ENCODE data around the gene NFKBIZ.
A peak's percentile ranks its signal among the peaks of the same experiment; 100 is the strongest.

The NFKBIZ gene

GRCh38 chr3:101848754-101849713 lies at the start of gene NFKBIZ:
NFKBIZ (plus strand) TSS chr3:101849514; CDS start chr3:101849629, 115 bp downstream.
- H3K27ac ChIP-seq (ENCODE audit: low read depth, low read length) = peak within 1 kb of the TSS; percentile 98
- H3K9ac ChIP-seq (ENCODE audit: low read length) = peak within 1 kb of the TSS; percentile 91
- H3K36me3 ChIP-seq (ENCODE audit: control insufficient read depth, insufficient read depth, low read length) = peaks cover 14% of the 10 kb centered on the region
- peaks cover 17% of the 10 kb centered on the region for H3K4me1 ChIP-seq (ENCODE audit: control insufficient read depth, insufficient read depth, low read length)
- peak within 1 kb of the TSS; percentile 77 for H3K4me3 ChIP-seq (ENCODE audit: low read length)
- no peaks in the 10 kb centered on the region for H3K27me3 ChIP-seq (ENCODE audit: control insufficient read depth, insufficient read depth, low read length)

GRCh38 chr3:101801174-101801573 lies 48.1 kb upstream of the NFKBIZ start:
- no peak overlapping the region for H3K27ac ChIP-seq (ENCODE audit: low read depth, low read length)
- H3K36me3 ChIP-seq (ENCODE audit: control insufficient read depth, insufficient read depth, low read length) = peaks cover 7% of the 10 kb centered on the region

GRCh38 chr3:101802179-101802578 lies 47.1 kb upstream of the NFKBIZ start:
- Histone ChIP-seq H3K4me1 (ENCODE audit: control insufficient read depth, insufficient read depth, low read length) (no peaks in the 10 kb centered on the region), H3K27ac (ENCODE audit: low read depth, low read length) (no peak overlapping the region), H3K36me3 (ENCODE audit: control insufficient read depth, insufficient read depth, low read length) (peaks cover 7% of the 10 kb centered on the region), H3K27me3 (ENCODE audit: control insufficient read depth, insufficient read depth, low read length) (no peaks in the 10 kb centered on the region), H3K4me3 (ENCODE audit: low read length) (no peak overlapping the region), H3K9ac (ENCODE audit: low read length) (no peak overlapping the region)

More at GRCh38 chr3:101801174-101801573, 48.1 kb upstream of the NFKBIZ start:
- Histone ChIP-seq H3K27me3 (ENCODE audit: control insufficient read depth, insufficient read depth, low read length) (no peaks in the 10 kb centered on the region), H3K9ac (ENCODE audit: low read length) (no peak overlapping the region), H3K4me3 (ENCODE audit: low read length) (no peak overlapping the region), H3K4me1 (ENCODE audit: control insufficient read depth, insufficient read depth, low read length) (no peaks in the 10 kb centered on the region)

- no peaks in the 10 kb centered on the region for H3K27me3 ChIP-seq (ENCODE audit: control insufficient read depth, insufficient read depth, low read length)
- H3K36me3 ChIP-seq (ENCODE audit: control insufficient read depth, insufficient read depth, low read length) = peaks cover 7% of the 10 kb centered on the region
- no peaks in the 10 kb centered on the region for H3K4me1 ChIP-seq (ENCODE audit: control insufficient read depth, insufficient read depth, low read length)
- no peak overlapping the region for H3K27ac ChIP-seq (ENCODE audit: low read depth, low read length)
- H3K4me3 ChIP-seq (ENCODE audit: low read length) = no peak overlapping the region
- no peak overlapping the region for H3K9ac ChIP-seq (ENCODE audit: low read length)
These were observed 46.0 kb upstream of the NFKBIZ start for GRCh38 chr3:101803173-101803782.

GRCh38 chr3:101803939-101804338 lies 45.4 kb upstream of the NFKBIZ start:
- Histone ChIP-seq H3K4me1 (ENCODE audit: control insufficient read depth, insufficient read depth, low read length) (no peaks in the 10 kb centered on the region), H3K4me3 (ENCODE audit: low read length) (no peak overlapping the region), H3K36me3 (ENCODE audit: control insufficient read depth, insufficient read depth, low read length) (peaks cover 7% of the 10 kb centered on the region), H3K9ac (ENCODE audit: low read length) (no peak overlapping the region), H3K27me3 (ENCODE audit: control insufficient read depth, insufficient read depth, low read length) (no peaks in the 10 kb centered on the region), H3K27ac (ENCODE audit: low read depth, low read length) (no peak overlapping the region)

GRCh38 chr3:101806491-101806890 lies 42.8 kb upstream of the NFKBIZ start:
- H3K9ac ChIP-seq (ENCODE audit: low read length) = no peak overlapping the region
- H3K4me1 ChIP-seq (ENCODE audit: control insufficient read depth, insufficient read depth, low read length) = peaks cover 9% of the 10 kb centered on the region
- peaks cover 2% of the 10 kb centered on the region for H3K36me3 ChIP-seq (ENCODE audit: control insufficient read depth, insufficient read depth, low read length)
- no peak overlapping the region for H3K4me3 ChIP-seq (ENCODE audit: low read length)
- H3K27ac ChIP-seq (ENCODE audit: low read depth, low read length) = no peak overlapping the region
- H3K27me3 ChIP-seq (ENCODE audit: control insufficient read depth, insufficient read depth, low read length) = no peaks in the 10 kb centered on the region

- H3K4me1 ChIP-seq (ENCODE audit: control insufficient read depth, insufficient read depth, low read length) = peaks cover 9% of the 10 kb centered on the region
These were observed 41.4 kb upstream of the NFKBIZ start for GRCh38 chr3:101807888-101808287.

GRCh38 chr3:101809178-101810021 lies 39.9 kb upstream of the NFKBIZ start:
- no peaks in the 10 kb centered on the region for H3K36me3 ChIP-seq (ENCODE audit: control insufficient read depth, insufficient read depth, low read length)
- no peaks in the 10 kb centered on the region for H3K27me3 ChIP-seq (ENCODE audit: control insufficient read depth, insufficient read depth, low read length)
- peaks cover 9% of the 10 kb centered on the region for H3K4me1 ChIP-seq (ENCODE audit: control insufficient read depth, insufficient read depth, low read length)
- no peak overlapping the region for H3K9ac ChIP-seq (ENCODE audit: low read length)
- H3K4me3 ChIP-seq (ENCODE audit: low read length) = no peak overlapping the region
- H3K27ac ChIP-seq (ENCODE audit: low read depth, low read length) = peak overlapping the region; percentile 23

More at GRCh38 chr3:101807888-101808287, 41.4 kb upstream of the NFKBIZ start:
- Histone ChIP-seq H3K27ac (ENCODE audit: low read depth, low read length) (no peak overlapping the region), H3K4me3 (ENCODE audit: low read length) (no peak overlapping the region), H3K27me3 (ENCODE audit: control insufficient read depth, insufficient read depth, low read length) (no peaks in the 10 kb centered on the region), H3K36me3 (ENCODE audit: control insufficient read depth, insufficient read depth, low read length) (no peaks in the 10 kb centered on the region), H3K9ac (ENCODE audit: low read length) (no peak overlapping the region)

- no peaks in the 10 kb centered on the region for H3K27me3 ChIP-seq (ENCODE audit: control insufficient read depth, insufficient read depth, low read length)
- no peak overlapping the region for H3K9ac ChIP-seq (ENCODE audit: low read length)
- no peaks in the 10 kb centered on the region for H3K36me3 ChIP-seq (ENCODE audit: control insufficient read depth, insufficient read depth, low read length)
- H3K4me1 ChIP-seq (ENCODE audit: control insufficient read depth, insufficient read depth, low read length) = peaks cover 9% of the 10 kb centered on the region
- peak overlapping the region; percentile 46 for H3K27ac ChIP-seq (ENCODE audit: low read depth, low read length)
- H3K4me3 ChIP-seq (ENCODE audit: low read length) = no peak overlapping the region
These were observed 39.3 kb upstream of the NFKBIZ start for GRCh38 chr3:101810022-101810418.

- no peaks in the 10 kb centered on the region for H3K36me3 ChIP-seq (ENCODE audit: control insufficient read depth, insufficient read depth, low read length)
- no peak overlapping the region for H3K27ac ChIP-seq (ENCODE audit: low read depth, low read length)
- peaks cover 9% of the 10 kb centered on the region for H3K4me1 ChIP-seq (ENCODE audit: control insufficient read depth, insufficient read depth, low read length)
- H3K4me3 ChIP-seq (ENCODE audit: low read length) = no peak overlapping the region
- H3K27me3 ChIP-seq (ENCODE audit: control insufficient read depth, insufficient read depth, low read length) = no peaks in the 10 kb centered on the region
- H3K9ac ChIP-seq (ENCODE audit: low read length) = no peak overlapping the region
These were observed 37.4 kb upstream of the NFKBIZ start for GRCh38 chr3:101811875-101812274.

- no peaks in the 10 kb centered on the region for H3K27me3 ChIP-seq (ENCODE audit: control insufficient read depth, insufficient read depth, low read length)
- no peak overlapping the region for H3K27ac ChIP-seq (ENCODE audit: low read depth, low read length)
- H3K4me3 ChIP-seq (ENCODE audit: low read length) = no peak overlapping the region
- no peaks in the 10 kb centered on the region for H3K36me3 ChIP-seq (ENCODE audit: control insufficient read depth, insufficient read depth, low read length)
- no peak overlapping the region for H3K9ac ChIP-seq (ENCODE audit: low read length)
- H3K4me1 ChIP-seq (ENCODE audit: control insufficient read depth, insufficient read depth, low read length) = peaks cover 9% of the 10 kb centered on the region
These were observed 36.4 kb upstream of the NFKBIZ start for GRCh38 chr3:101812895-101813294.

All from rectal smooth muscle tissue (tissue), 1 donor.